K562 (cell line): ENCODE measurements around the gene RYK. TPM values are rescaled to one million over a fixed set of nuclear protein-coding genes. Genes with fewer than 3 reads are reported as not detected.

Experiments
- ATAC-seq: fragments of 200-7000 bp; cut with Tn5 transposase; 3 replicates; pipeline ENCODE4 v1.9.1; 2020; ENCODE audit warnings: moderate library complexity
- BruUV-seq: library from RNA; stranded (reverse); fragments of 400-500 nt; replicated peaks from 2 replicates; lab custom pipeline; 2021; lab: Mats Ljungman, UMichigan
- CTCF ChIA-PET: fragments of 300-600 bp; formaldehyde crosslinking; extraction: SDS; loops from one replicate; lab custom pipeline; 2021; ENCODE audit warnings: low intra/inter-chr PET ratio; lab: Yijun Ruan, JAX
- POLR2A ChIA-PET: fragments of 300-600, 350-650 bp; sonication (Branson Sonifier 250); formaldehyde crosslinking; extraction: SDS; loops from one replicate; lab custom pipeline; 2021; ENCODE audit warnings: antibody characterized with exemption, inconsistent platforms; lab: Yijun Ruan, JAX
- DNase-seq, 4 experiments: peaks; one replicate each; pipeline versions ENCODE4 v3.0.0 to v3.0.0-alpha.2; 2011 to 2018; ENCODE audit warnings: low spot score in 3 of 4, mixed read lengths in 3 of 4; ENCODE audit errors: extremely low read depth in 1 of 4
- FAIRE-seq: peaks from 2 replicates; lab custom pipeline; 2011; peaks lifted over from hg19 to GRCh38; lab: Jason Lieb, UNC
- H2AFZ ChIP-seq: 2 replicates; pipeline ENCODE4 v1.6.0; 2011; ENCODE audit warnings: low read depth, low read length, control low read depth, inconsistent platforms
- H3K27ac ChIP-seq: fragments of 200-600 bp; 3 replicates; pipeline ENCODE4 v1.8.0; 2011; ENCODE audit warnings: low read depth, mild to moderate bottlenecking, control low read depth, inconsistent platforms, low read length, moderate library complexity, mixed read lengths; ENCODE audit errors: extremely low read depth
- H3K27me3 ChIP-seq, 2 experiments: fragments of 300-600 bp in 1 of 2; 2 replicates in 1 of 2; 3 replicates in 1 of 2; pipeline versions ENCODE4 v1.6.0 to v1.8.0; 2011; ENCODE audit warnings: inconsistent platforms in 2 of 2, low read length in 2 of 2, mild to moderate bottlenecking in 1 of 2, mixed read lengths in 1 of 2, moderate library complexity in 1 of 2; ENCODE audit not compliant: control insufficient read depth in 2 of 2, insufficient read depth in 2 of 2
- H3K36me3 ChIP-seq: fragments of 300-600 bp; 3 replicates; pipeline ENCODE4 v1.8.0; 2011; ENCODE audit warnings: mild to moderate bottlenecking, low read length, inconsistent platforms; ENCODE audit not compliant: control insufficient read depth, insufficient read depth
- H3K4me1 ChIP-seq, 2 experiments: fragments of 200-600 bp in 1 of 2; replicated peaks in 1 of 2; 2 replicates in 1 of 2; 3 replicates in 1 of 2; pipeline versions ENCODE4 v1.5.1 to v1.8.0; 2011; ENCODE audit warnings: inconsistent platforms in 2 of 2, low read length in 2 of 2, mild to moderate bottlenecking in 1 of 2, mixed read lengths in 1 of 2, moderate library complexity in 1 of 2; ENCODE audit not compliant: control insufficient read depth in 2 of 2, insufficient read depth in 2 of 2
- H3K4me2 ChIP-seq: 2 replicates; pipeline ENCODE4 v1.6.1; 2011; ENCODE audit warnings: low read length, control low read depth, inconsistent platforms, mixed read lengths; ENCODE audit not compliant: insufficient read depth
- H3K4me3 ChIP-seq: fragments of 200-600 bp; sonication (generic), shearing (Covaris generic); 2 replicates; pipeline ENCODE4 v1.5.1; 2016; ENCODE audit warnings: control low read depth, inconsistent platforms
- H3K79me2 ChIP-seq: fragments of 200-600 bp; 3 replicates; pipeline ENCODE4 v1.8.0; 2011; ENCODE audit warnings: low read length, inconsistent platforms; ENCODE audit not compliant: control insufficient read depth, insufficient read depth
- H3K9ac ChIP-seq, 2 experiments: 2 replicates each; pipeline versions ENCODE4 v1.6.0 to v1.6.1; 2011; ENCODE audit warnings: low read depth in 2 of 2, low read length in 2 of 2, control low read depth in 1 of 2, inconsistent platforms in 1 of 2, mild to moderate bottlenecking in 1 of 2, mixed read lengths in 1 of 2; ENCODE audit not compliant: insufficient read depth in 1 of 2
- H3K9me1 ChIP-seq: one replicate; pipeline ENCODE4 v1.6.0; 2011; ENCODE audit warnings: inconsistent platforms, mild to moderate bottlenecking, low read length, moderate library complexity; ENCODE audit not compliant: control insufficient read depth, insufficient read depth
- H3K9me3 ChIP-seq: replicated peaks from 2 replicates; pipeline ENCODE4 v1.5.1; 2011; ENCODE audit warnings: low read depth, low read length, inconsistent platforms; ENCODE audit not compliant: control insufficient read depth, insufficient read depth
- H4K20me1 ChIP-seq: replicated peaks from 2 replicates; pipeline ENCODE4 v1.6.1; 2011; ENCODE audit warnings: low read length, inconsistent platforms, mixed read lengths; ENCODE audit not compliant: control insufficient read depth, insufficient read depth
- BRD9 ChIP-seq: fragments of 450-650 bp; IDR thresholded peaks from 2 replicates; pipeline ENCODE4 v1.6.1; 2018; ENCODE audit warnings: low read depth; ENCODE audit not compliant: partially characterized antibody
- ETV5 ChIP-seq: sonication (generic); formaldehyde crosslinking; IDR thresholded peaks from 2 replicates; pipeline ENCODE4 v1.4.0; 2020; ENCODE audit warnings: low read depth, mild to moderate bottlenecking, missing genetic modification reagents
- HEY1 ChIP-seq: fragments of 250-450 bp; sonication (Bioruptor Pico); IDR thresholded peaks from 2 replicates; pipeline ENCODE4 v1.5.0; 2020; ENCODE audit warnings: mild to moderate bottlenecking, moderate library complexity, borderline replicate concordance
- LCOR ChIP-seq: sonication (generic); formaldehyde crosslinking; IDR thresholded peaks from 2 replicates; pipeline ENCODE4 v1.8.0; 2022; ENCODE audit warnings: mild to moderate bottlenecking, missing genetic modification reagents
- NCOA4 ChIP-seq: fragments of 450-650 bp; IDR thresholded peaks from 2 replicates; pipeline ENCODE4 v1.6.1; 2018; ENCODE audit warnings: mild to moderate bottlenecking; ENCODE audit not compliant: partially characterized antibody
- NFE2 ChIP-seq: IDR thresholded peaks from 2 replicates; pipeline ENCODE4 v1.6.1; 2014; ENCODE audit warnings: antibody characterized with exemption, low read depth
- RAD21 ChIP-seq, 2 experiments: fragments of 250-450 bp in 1 of 2; fragments of 450-650 bp in 1 of 2; sonication (Bioruptor Pico) in 1 of 2; formaldehyde crosslinking in 1 of 2; IDR thresholded peaks in 1 of 2; conservative IDR thresholded peaks in 1 of 2; 2 replicates each; pipeline versions ENCODE4 v1.4.0 to v1.8.0; 2020 to 2022; ENCODE audit warnings: mild to moderate bottlenecking in 2 of 2, moderate library complexity in 1 of 2
- RBM25 ChIP-seq: fragments of 200-400 bp; formaldehyde crosslinking; IDR thresholded peaks from 2 replicates; pipeline ENCODE4 v1.6.1; 2018; ENCODE audit warnings: low read length, low read depth, moderate library complexity; ENCODE audit not compliant: severe bottlenecking
- SAFB2 ChIP-seq: fragments of 200-400 bp; formaldehyde crosslinking; IDR thresholded peaks from 2 replicates; pipeline ENCODE4 v1.6.1; 2018; ENCODE audit warnings: borderline replicate concordance, low read length, low read depth, moderate library complexity; ENCODE audit not compliant: severe bottlenecking
- ZC3H8 ChIP-seq: fragments of 450-650 bp; IDR thresholded peaks from 2 replicates; pipeline ENCODE4 v1.6.1; 2017
- ZNF311 ChIP-seq: fragments of 250-450 bp; sonication (Bioruptor Pico); IDR thresholded peaks from 2 replicates; pipeline ENCODE4 v1.4.0; 2020; ENCODE audit warnings: mild to moderate bottlenecking, moderate library complexity
- WGBS: fragments of 100-300 bp; shearing (Covaris generic); methylation state at CpG from one replicate; pipeline ENCODE4 v1.1.6; 2016; ENCODE audit warnings: low coverage, mixed read lengths; ENCODE audit not compliant: insufficient coverage; ENCODE audit errors: missing lambda C conversion rate; 5-methylcytosine and 5-hydroxymethylcytosine counted together
- in situ Hi-C: fragments of 300-500 bp; cut with MboI; formaldehyde crosslinking; loops from 4 replicates; pipeline ENCODE4 v1.15.0; 2018; ENCODE audit warnings: inconsistent platforms, mixed read lengths
- intact Hi-C: fragments of 100-400 bp; cut with micrococcal nuclease; formaldehyde crosslinking; loops from 2 replicates; pipeline ENCODE4 v1.14.2; 2022
- polyA plus RNA-seq, 8 experiments: library from polyadenylated mRNA; depleted of rRNA in 4 of 8; stranded (reverse) in 5 of 8; unstranded in 3 of 8; fragments of >200 nt; fragmentation: Nextera tagmentation in 2 of 8; fragmentation: Illumina TruSeq in 1 of 8; extraction: Ambion mirVana in 2 of 8; extraction: Trizol in 1 of 8; gene quantifications; 2 replicates each; pipeline versions ENCODE4 v1.2.1 to v1.2.3, GENCODE V29; 2011 to 2014; ENCODE audit warnings: inconsistent platforms in 1 of 8, missing spikeins in 1 of 8
- total RNA-seq, 7 experiments: library from RNA; depleted of rRNA in 6 of 7; stranded (reverse); fragments of >200 nt in 6 of 7; fragmentation: Illumina TruSeq in 2 of 7; extraction: Trizol in 2 of 7; gene quantifications; 2 replicates each; pipeline versions ENCODE4 v1.2.1 to v1.2.3, GENCODE V29; 2011 to 2021; ENCODE audit warnings: low replicate concordance in 1 of 7

The RYK gene
- total and polyA plus RNA-seq, 9 of the 15 experiments (the other 6 are each of a cell fraction or from before 2014, with no cell fraction given): 4.2 to 29.5 (median 16.6) TPM

DNA sequence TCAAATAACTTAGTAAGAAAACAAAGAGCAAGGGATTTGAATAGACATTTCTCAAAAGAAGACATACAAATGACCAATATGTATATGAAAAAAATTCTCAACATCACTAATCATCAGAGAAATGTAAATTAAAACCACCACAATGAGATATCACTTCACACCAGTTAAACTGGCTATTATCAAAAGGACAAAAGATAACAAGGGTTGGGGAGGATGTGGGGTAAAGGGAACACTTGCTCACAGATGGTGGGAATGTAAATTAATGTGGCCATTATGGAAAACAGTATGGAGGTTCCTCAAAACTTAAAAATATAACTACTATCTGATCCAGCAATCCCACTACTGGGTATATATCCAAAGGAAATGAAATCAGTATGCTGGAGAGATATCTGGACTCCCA is 46.0 kb upstream of the RYK start (continued):
- TF ChIP-seq SAFB2: no peak
- TF ChIP-seq NCOA4: no peak
- TF ChIP-seq HEY1 (CRISPR knock-in tag): no peak
- no peak for TF ChIP-seq ETV5 (CRISPR knock-in tag)
- no peak for TF ChIP-seq BRD9
- no peak for TF ChIP-seq ZC3H8
- TF ChIP-seq ZNF311: no peak
- TF ChIP-seq LCOR (CRISPR knock-in tag): no peak

- Histone ChIP-seq H3K4me3 (no peak overlapping the region), H3K27ac (no peak overlapping the region), H3K36me3 (no peaks in the 10 kb centered on the region), H3K9me1 (no peaks in the 10 kb centered on the region), H3K9me3 (no peaks in the 10 kb centered on the region), H2AFZ (no peak overlapping the region), H3K4me1 (peaks cover 0 to 6% of the 10 kb centered on the region in 2 experiments; a peak in 3 of 5 replicates)
- intact Hi-C loops: loop anchor here (5.0 kb wide), 1 partner anchor 39 kb away; no protein-coding TSS in a partner anchor
- POLR2A ChIA-PET: no interaction called here
- CTCF ChIA-PET: interaction anchor here (0.7 kb wide), 1 partner anchor 1629 kb away, joined by 3 read pairs; no protein-coding TSS in a partner anchor
- no peak for DNase-seq
- TF ChIP-seq RBM25 (peak; percentile 65), RAD21 (CRISPR knock-in tag; conservative IDR thresholded peaks at IDR 0.05 in 1 of 2, IDR thresholded peaks at IDR 0.05 in 1 of 2) (no peak), NFE2 (no peak)
- TF ChIP-seq, all 486 proteins: peak for 1
- no TSS peak for BruUV-seq
- Histone ChIP-seq H4K20me1 (no peaks in the 10 kb centered on the region), H3K4me2 (no peak overlapping the region), H3K79me2 (no peaks in the 10 kb centered on the region), H3K27me3 (no peaks in the 10 kb centered on the region), H3K9ac (no peak overlapping the region)
- in situ Hi-C loops: no loop called here
- 36% methylated on average over 1 of the region's 1 CpG for WGBS
- ATAC-seq: no peak
- FAIRE-seq: no peak
Observed at GRCh38 chr3:134295930-134296329, 45.3 kb upstream of the RYK start.
